Fibroblast of the aortic adventitia (primary cell): ENCODE results near the gene TAF5L. TPM values are rescaled to one million over a fixed set of nuclear protein-coding genes. Genes with fewer than 3 reads are reported as not detected.
"Not testable (repeated sequence)": the region's sequence is repeated elsewhere in the genome, so short reads cannot be mapped to it uniquely, and the experiment has no call there.

Source experiments
- DNase-seq: peaks from one replicate; pipeline ENCODE4 v3.0.0-alpha.2; 2010; ENCODE audit warnings: low read depth
- H3K4me3 ChIP-seq: 2 replicates; pipeline ENCODE4 v1.5.1; 2011; ENCODE audit warnings: low read depth, mild to moderate bottlenecking, control low read depth, low read length, moderate library complexity
- total RNA-seq: library from RNA; depleted of rRNA; stranded (reverse); fragments of >200 nt; gene quantifications from 2 replicates; pipeline ENCODE4 v1.2.3, GENCODE V29; 2012; ENCODE audit warnings: low replicate concordance
- TF ChIP-seq, protein P1 (sequence below): IDR thresholded peaks from 2 replicates; pipeline ENCODE4 v1.5.1; 2011; ENCODE audit warnings: mild to moderate bottlenecking, low read length, control low read depth, inconsistent platforms; ENCODE audit not compliant: insufficient read depth

TAF5L gene
- total RNA-seq, 1 donor = 14.3 TPM

GRCh38 chr1:229562686-229563085, 63.2 kb downstream of the TAF5L start:
- no peak for DNase-seq
- TF ChIP-seq, protein P1, sequence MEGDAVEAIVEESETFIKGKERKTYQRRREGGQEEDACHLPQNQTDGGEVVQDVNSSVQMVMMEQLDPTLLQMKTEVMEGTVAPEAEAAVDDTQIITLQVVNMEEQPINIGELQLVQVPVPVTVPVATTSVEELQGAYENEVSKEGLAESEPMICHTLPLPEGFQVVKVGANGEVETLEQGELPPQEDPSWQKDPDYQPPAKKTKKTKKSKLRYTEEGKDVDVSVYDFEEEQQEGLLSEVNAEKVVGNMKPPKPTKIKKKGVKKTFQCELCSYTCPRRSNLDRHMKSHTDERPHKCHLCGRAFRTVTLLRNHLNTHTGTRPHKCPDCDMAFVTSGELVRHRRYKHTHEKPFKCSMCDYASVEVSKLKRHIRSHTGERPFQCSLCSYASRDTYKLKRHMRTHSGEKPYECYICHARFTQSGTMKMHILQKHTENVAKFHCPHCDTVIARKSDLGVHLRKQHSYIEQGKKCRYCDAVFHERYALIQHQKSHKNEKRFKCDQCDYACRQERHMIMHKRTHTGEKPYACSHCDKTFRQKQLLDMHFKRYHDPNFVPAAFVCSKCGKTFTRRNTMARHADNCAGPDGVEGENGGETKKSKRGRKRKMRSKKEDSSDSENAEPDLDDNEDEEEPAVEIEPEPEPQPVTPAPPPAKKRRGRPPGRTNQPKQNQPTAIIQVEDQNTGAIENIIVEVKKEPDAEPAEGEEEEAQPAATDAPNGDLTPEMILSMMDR = no peak
- no peak overlapping the region for H3K4me3 ChIP-seq

DNA sequence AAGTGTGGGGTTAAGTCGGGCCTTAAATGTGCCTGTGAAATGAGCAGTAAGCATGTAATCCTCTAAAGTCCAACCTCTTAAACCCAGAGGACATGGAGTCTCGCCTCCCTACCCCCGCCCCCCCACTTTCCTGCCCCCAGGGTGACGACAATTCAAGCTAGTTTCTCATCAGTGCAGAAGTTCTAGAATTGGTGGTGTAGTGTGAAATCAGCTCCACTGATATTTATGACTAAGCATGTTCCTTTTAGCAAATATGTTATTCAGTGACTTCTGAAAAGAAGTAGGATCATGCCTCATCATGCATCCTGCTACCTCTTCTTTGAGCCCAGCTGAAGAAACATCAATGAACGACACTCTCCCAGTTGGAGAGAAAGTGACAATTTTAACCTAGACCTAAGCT, 64.8 kb downstream of the TAF5L start:
- no peak overlapping the region for H3K4me3 ChIP-seq
- no peak for DNase-seq
- TF ChIP-seq, protein P1 = no peak

GRCh38 chr1:229560124-229560523, 65.8 kb downstream of the TAF5L start:
- not testable (repeated sequence) for DNase-seq

DNA sequence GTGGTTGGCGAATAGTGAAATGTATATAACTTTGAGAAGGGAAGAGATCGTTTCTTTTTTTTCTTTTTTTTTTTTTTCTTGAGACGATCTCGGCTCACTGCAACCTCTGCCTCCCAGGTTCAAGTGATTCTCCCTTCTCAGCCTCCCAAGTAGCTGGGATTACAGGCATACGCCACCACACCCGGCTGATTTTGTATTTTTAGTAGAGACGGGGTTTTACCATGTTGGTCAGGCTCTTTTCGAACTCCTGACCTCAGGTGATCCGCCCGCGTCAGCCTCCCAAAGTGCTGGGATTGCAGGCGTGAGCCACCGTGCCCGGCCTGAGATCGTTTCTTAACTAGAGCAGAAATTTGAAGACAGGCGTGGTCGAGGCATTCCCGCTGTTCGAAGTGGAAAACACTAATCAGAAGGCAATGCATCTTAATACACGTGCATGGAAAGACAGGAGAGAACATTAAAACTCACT, 66.6 kb downstream of the TAF5L start:
- H3K4me3 ChIP-seq = peak overlapping the region; percentile 86
- not testable (repeated sequence) for DNase-seq

More at GRCh38 chr1:229560124-229560523, 65.8 kb downstream of the TAF5L start:
- not testable (repeated sequence) for H3K4me3 ChIP-seq

- DNase-seq = peak; percentile 95
- H3K4me3 ChIP-seq = peak within 1 kb of the TSS; percentile 86
- TF ChIP-seq, protein P1 = peak; percentile 61
These were observed 67.2 kb downstream of the TAF5L start, which contains the start of gene ABCB10 for GRCh38 chr1:229558460-229559335. Gene ABCB10 (minus strand): TSS chr1:229558707. CDS start chr1:229558652, 55 bp downstream.

- peak overlapping the region; percentile 86 for H3K4me3 ChIP-seq
- DNase-seq = no peak
- TF ChIP-seq, protein P1 = no peak
These were observed 68.0 kb downstream of the TAF5L start for GRCh38 chr1:229557913-229558414.

- TF ChIP-seq, protein P1 = no peak
- peak; percentile 42 for DNase-seq
- peak overlapping the region; percentile 86 for H3K4me3 ChIP-seq
These were observed 68.6 kb downstream of the TAF5L start for GRCh38 chr1:229557200-229557850.
